HEK293 (cell line): ENCODE data around the gene HEATR5A.

ENCODE experiments used
- ZNF155 ChIP-seq: fragments of 450-650 bp; formaldehyde crosslinking; IDR thresholded peaks from 2 replicates; pipeline ENCODE4 v1.5.1; 2016; ENCODE audit warnings: missing biosample characterization, missing genetic modification characterization
- ZNF394 ChIP-seq: fragments of 450-650 bp; formaldehyde crosslinking; IDR thresholded peaks from 2 replicates; pipeline ENCODE4 v1.5.1; 2016; ENCODE audit warnings: missing biosample characterization, missing genetic modification characterization, mild to moderate bottlenecking, moderate library complexity, borderline replicate concordance
- ZNF473 ChIP-seq: fragments of 450-650 bp; formaldehyde crosslinking; IDR thresholded peaks from 2 replicates; pipeline ENCODE4 v1.5.1; 2017; ENCODE audit warnings: missing biosample characterization, missing genetic modification characterization
- ZNF571 ChIP-seq: fragments of 450-650 bp; formaldehyde crosslinking; IDR thresholded peaks from 2 replicates; pipeline ENCODE4 v1.5.0; 2017; ENCODE audit warnings: missing biosample characterization, missing genetic modification characterization
- ZNF600 ChIP-seq: fragments of 450-650 bp; formaldehyde crosslinking; IDR thresholded peaks from 2 replicates; pipeline ENCODE4 v1.5.1; 2016; ENCODE audit warnings: missing biosample characterization, missing genetic modification characterization
- ZNF623 ChIP-seq: fragments of 450-650 bp; formaldehyde crosslinking; IDR thresholded peaks from 2 replicates; pipeline ENCODE4 v1.5.1; 2016; ENCODE audit warnings: missing biosample characterization, missing genetic modification characterization
- ZNF645 ChIP-seq: fragments of 450-650 bp; formaldehyde crosslinking; IDR thresholded peaks from 2 replicates; pipeline ENCODE4; 2016; ENCODE audit warnings: missing biosample characterization, missing genetic modification characterization
- TF ChIP-seq, protein P1 (sequence below): fragments of 450-650 bp; formaldehyde crosslinking; IDR thresholded peaks from 2 replicates; pipeline ENCODE4 v1.5.1; 2016; ENCODE audit warnings: missing biosample characterization, missing genetic modification characterization
- TF ChIP-seq, protein P2 (sequence below): fragments of 450-650 bp; formaldehyde crosslinking; IDR thresholded peaks from 2 replicates; pipeline ENCODE4 v1.5.1; 2016; ENCODE audit warnings: missing biosample characterization, missing genetic modification characterization, low read depth
- TF ChIP-seq, protein P3 (sequence below): fragments of 450-650 bp; formaldehyde crosslinking; IDR thresholded peaks from 2 replicates; pipeline ENCODE4 v1.5.1; 2016; ENCODE audit warnings: missing biosample characterization, missing genetic modification characterization, low read depth
- TF ChIP-seq, protein P4 (sequence below): fragments of 450-650 bp; formaldehyde crosslinking; IDR thresholded peaks from 2 replicates; pipeline ENCODE4 v1.5.1; 2016; ENCODE audit warnings: missing biosample characterization, missing genetic modification characterization
- TF ChIP-seq, protein P5 (sequence below): fragments of 450-650 bp; formaldehyde crosslinking; IDR thresholded peaks from 2 replicates; pipeline ENCODE4 v1.5.1; 2017; ENCODE audit warnings: missing biosample characterization, mild to moderate bottlenecking, missing genetic modification characterization, moderate library complexity

DNA sequence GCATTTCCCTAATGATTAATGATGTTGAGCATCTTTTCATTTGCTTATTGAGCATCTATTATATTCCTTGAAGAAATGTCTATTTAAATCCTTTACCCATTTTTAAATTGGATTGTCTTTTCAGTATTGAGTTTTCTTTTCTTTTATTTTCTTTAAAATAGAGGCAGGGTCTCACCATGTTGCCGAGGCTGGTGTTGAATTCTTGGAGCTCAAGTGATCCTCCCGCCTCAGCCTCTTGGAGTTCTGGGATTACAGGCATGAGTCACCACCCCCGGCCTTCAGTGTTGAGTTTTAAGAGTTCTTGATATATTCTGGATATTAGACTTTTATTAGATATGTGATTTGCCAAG is 139.5 kb downstream of the HEATR5A start:
- TF ChIP-seq, protein P1, sequence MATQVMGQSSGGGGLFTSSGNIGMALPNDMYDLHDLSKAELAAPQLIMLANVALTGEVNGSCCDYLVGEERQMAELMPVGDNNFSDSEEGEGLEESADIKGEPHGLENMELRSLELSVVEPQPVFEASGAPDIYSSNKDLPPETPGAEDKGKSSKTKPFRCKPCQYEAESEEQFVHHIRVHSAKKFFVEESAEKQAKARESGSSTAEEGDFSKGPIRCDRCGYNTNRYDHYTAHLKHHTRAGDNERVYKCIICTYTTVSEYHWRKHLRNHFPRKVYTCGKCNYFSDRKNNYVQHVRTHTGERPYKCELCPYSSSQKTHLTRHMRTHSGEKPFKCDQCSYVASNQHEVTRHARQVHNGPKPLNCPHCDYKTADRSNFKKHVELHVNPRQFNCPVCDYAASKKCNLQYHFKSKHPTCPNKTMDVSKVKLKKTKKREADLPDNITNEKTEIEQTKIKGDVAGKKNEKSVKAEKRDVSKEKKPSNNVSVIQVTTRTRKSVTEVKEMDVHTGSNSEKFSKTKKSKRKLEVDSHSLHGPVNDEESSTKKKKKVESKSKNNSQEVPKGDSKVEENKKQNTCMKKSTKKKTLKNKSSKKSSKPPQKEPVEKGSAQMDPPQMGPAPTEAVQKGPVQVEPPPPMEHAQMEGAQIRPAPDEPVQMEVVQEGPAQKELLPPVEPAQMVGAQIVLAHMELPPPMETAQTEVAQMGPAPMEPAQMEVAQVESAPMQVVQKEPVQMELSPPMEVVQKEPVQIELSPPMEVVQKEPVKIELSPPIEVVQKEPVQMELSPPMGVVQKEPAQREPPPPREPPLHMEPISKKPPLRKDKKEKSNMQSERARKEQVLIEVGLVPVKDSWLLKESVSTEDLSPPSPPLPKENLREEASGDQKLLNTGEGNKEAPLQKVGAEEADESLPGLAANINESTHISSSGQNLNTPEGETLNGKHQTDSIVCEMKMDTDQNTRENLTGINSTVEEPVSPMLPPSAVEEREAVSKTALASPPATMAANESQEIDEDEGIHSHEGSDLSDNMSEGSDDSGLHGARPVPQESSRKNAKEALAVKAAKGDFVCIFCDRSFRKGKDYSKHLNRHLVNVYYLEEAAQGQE (tag by site-specific recombination): no peak
- TF ChIP-seq ZNF394 (tag by site-specific recombination): no peak
- no peak for TF ChIP-seq ZNF473 (tag by site-specific recombination)
- TF ChIP-seq, protein P2, sequence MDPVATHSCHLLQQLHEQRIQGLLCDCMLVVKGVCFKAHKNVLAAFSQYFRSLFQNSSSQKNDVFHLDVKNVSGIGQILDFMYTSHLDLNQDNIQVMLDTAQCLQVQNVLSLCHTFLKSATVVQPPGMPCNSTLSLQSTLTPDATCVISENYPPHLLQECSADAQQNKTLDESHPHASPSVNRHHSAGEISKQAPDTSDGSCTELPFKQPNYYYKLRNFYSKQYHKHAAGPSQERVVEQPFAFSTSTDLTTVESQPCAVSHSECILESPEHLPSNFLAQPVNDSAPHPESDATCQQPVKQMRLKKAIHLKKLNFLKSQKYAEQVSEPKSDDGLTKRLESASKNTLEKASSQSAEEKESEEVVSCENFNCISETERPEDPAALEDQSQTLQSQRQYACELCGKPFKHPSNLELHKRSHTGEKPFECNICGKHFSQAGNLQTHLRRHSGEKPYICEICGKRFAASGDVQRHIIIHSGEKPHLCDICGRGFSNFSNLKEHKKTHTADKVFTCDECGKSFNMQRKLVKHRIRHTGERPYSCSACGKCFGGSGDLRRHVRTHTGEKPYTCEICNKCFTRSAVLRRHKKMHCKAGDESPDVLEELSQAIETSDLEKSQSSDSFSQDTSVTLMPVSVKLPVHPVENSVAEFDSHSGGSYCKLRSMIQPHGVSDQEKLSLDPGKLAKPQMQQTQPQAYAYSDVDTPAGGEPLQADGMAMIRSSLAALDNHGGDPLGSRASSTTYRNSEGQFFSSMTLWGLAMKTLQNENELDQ (tag by site-specific recombination): no peak
- TF ChIP-seq, protein P3, sequence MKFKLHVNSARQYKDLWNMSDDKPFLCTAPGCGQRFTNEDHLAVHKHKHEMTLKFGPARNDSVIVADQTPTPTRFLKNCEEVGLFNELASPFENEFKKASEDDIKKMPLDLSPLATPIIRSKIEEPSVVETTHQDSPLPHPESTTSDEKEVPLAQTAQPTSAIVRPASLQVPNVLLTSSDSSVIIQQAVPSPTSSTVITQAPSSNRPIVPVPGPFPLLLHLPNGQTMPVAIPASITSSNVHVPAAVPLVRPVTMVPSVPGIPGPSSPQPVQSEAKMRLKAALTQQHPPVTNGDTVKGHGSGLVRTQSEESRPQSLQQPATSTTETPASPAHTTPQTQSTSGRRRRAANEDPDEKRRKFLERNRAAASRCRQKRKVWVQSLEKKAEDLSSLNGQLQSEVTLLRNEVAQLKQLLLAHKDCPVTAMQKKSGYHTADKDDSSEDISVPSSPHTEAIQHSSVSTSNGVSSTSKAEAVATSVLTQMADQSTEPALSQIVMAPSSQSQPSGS (tag by site-specific recombination): no peak
- TF ChIP-seq, protein P4, sequence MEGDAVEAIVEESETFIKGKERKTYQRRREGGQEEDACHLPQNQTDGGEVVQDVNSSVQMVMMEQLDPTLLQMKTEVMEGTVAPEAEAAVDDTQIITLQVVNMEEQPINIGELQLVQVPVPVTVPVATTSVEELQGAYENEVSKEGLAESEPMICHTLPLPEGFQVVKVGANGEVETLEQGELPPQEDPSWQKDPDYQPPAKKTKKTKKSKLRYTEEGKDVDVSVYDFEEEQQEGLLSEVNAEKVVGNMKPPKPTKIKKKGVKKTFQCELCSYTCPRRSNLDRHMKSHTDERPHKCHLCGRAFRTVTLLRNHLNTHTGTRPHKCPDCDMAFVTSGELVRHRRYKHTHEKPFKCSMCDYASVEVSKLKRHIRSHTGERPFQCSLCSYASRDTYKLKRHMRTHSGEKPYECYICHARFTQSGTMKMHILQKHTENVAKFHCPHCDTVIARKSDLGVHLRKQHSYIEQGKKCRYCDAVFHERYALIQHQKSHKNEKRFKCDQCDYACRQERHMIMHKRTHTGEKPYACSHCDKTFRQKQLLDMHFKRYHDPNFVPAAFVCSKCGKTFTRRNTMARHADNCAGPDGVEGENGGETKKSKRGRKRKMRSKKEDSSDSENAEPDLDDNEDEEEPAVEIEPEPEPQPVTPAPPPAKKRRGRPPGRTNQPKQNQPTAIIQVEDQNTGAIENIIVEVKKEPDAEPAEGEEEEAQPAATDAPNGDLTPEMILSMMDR (tag by site-specific recombination): no peak
- TF ChIP-seq, protein P5, sequence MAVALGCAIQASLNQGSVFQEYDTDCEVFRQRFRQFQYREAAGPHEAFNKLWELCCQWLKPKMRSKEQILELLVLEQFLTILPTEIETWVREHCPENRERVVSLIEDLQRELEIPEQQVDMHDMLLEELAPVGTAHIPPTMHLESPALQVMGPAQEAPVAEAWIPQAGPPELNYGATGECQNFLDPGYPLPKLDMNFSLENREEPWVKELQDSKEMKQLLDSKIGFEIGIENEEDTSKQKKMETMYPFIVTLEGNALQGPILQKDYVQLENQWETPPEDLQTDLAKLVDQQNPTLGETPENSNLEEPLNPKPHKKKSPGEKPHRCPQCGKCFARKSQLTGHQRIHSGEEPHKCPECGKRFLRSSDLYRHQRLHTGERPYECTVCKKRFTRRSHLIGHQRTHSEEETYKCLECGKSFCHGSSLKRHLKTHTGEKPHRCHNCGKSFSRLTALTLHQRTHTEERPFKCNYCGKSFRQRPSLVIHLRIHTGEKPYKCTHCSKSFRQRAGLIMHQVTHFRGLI: no peak
- no peak for TF ChIP-seq ZNF155
- TF ChIP-seq ZNF623 (tag by site-specific recombination): no peak
- TF ChIP-seq ZNF600 (tag by site-specific recombination): no peak
- no peak for TF ChIP-seq ZNF645 (tag by site-specific recombination)
- TF ChIP-seq ZNF571 (tag by site-specific recombination): no peak
